ENCODE measurements around the gene CCDC134.
"Not testable (repeated sequence)": the region's sequence is repeated elsewhere in the genome, so short reads cannot be mapped to it uniquely, and the experiment has no call there.

CCDC134 gene

DNA sequence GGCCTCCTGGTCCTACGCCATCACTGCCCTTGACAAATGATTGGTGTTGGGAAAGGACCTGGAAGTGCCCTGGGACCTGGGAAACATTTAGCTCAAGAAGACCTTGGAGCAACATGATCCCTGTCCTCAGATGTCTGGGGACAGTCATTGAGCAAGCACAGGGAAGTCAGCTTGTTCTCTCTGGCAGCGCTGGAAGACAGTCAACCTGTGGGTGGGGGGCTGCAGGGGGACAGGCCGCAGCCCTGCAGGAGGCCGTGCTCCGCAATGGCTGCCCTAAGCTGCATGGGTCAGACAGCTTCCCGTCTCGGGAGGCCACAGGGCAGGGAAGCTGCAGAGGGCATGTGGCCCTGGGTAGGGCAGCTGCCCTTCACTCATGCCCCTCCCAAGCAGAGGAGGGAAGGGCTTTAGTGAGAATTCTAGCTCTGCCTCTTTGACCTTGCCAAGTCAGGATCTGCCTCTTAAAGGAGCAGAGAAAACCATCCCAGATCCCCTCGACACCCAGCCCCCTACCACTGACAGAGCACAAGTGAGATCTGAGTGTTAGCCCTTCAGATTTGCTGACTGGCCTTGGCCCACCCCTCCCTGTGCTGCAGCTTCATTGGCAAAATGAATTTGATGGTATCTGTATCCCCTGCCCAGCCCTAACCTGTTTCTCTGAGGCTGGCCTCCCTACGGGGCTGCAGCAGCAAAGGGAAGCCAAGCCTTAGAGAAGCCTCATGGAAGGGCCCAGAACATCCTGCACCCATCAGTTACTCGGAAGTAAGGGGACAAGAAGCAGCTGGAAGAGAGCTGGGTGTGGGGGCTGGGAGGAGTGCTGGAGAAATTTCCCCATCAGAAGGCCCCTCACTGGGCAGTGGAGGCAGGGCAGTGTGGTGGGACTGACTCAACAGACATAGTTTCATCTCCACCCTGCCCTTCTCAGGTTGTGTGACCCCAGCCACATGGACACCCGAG is 26.2 kb downstream of the CCDC134 start:
- Histone ChIP-seq H3K27me3 (replicated peaks; ENCODE audit: control insufficient read depth, insufficient read depth, low read length) (no peaks in the 10 kb centered on the region), H3K4me1 (ENCODE audit: control insufficient read depth, insufficient read depth, low read length) (peaks cover 30% of the 10 kb centered on the region), H3K4me3 (ENCODE audit: low read length) (no peak overlapping the region), H3K9ac (ENCODE audit: low read length) (no peak overlapping the region), H3K9me3 (ENCODE audit: control insufficient read depth, low read length) (no peaks in the 10 kb centered on the region), H3K36me3 (ENCODE audit: control insufficient read depth, insufficient read depth, low read length, severe bottlenecking) (no peaks in the 10 kb centered on the region)
- peak; percentile 25 for DNase-seq (ENCODE audit: low read depth)

DNA sequence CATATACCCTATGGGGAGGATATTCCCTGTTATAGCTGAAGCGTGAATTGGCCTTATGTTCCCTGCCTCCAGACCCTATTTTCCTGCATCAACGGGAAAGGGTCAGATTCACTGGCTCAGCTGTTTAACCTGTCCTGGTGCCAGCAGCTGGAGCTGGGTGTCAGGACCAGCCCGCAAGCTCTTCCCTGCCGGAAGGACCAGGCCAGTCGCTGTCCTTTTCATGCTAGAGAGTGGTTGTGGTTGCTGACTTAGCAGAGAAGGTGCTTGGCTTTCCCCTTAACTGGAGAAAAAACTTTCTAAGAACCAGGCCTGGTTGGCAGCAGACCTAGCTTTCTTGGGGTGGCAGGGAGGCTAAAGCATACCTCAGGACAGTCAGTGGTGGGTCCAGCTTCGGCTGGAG is 27.2 kb downstream of the CCDC134 start:
- Histone ChIP-seq H3K9me3 (ENCODE audit: control insufficient read depth, low read length) (no peaks in the 10 kb centered on the region), H3K4me1 (ENCODE audit: control insufficient read depth, insufficient read depth, low read length) (peaks cover 33% of the 10 kb centered on the region), H3K9ac (ENCODE audit: low read length) (no peak overlapping the region), H3K27me3 (replicated peaks; ENCODE audit: control insufficient read depth, insufficient read depth, low read length) (no peaks in the 10 kb centered on the region), H3K4me3 (ENCODE audit: low read length) (no peak overlapping the region), H3K36me3 (ENCODE audit: control insufficient read depth, insufficient read depth, low read length, severe bottlenecking) (no peaks in the 10 kb centered on the region)
- no peak for DNase-seq (ENCODE audit: low read depth)

DNA sequence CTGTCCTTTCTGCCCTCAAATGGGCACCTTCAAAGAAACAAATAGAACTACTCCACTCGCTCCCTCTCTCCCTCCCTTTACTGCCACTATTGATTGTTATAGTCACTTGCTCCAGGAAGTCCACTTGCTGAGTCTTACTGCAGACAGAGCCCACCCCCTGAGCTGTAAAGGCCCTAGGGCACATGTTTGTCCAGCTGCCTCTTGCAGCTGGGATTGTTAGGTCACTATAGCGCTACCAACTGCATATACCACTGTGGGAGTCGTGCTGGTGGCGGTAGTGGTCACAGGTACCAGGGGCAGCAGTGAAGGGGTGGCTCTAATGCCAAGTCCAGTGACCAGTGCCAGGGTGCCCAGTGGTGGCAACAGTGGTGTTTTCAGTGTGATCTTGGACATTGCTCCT is 28.0 kb downstream of the CCDC134 start:
- no peak overlapping the region for H3K4me3 ChIP-seq (ENCODE audit: low read length)
- DNase-seq (ENCODE audit: low read depth), result no peak

DNA sequence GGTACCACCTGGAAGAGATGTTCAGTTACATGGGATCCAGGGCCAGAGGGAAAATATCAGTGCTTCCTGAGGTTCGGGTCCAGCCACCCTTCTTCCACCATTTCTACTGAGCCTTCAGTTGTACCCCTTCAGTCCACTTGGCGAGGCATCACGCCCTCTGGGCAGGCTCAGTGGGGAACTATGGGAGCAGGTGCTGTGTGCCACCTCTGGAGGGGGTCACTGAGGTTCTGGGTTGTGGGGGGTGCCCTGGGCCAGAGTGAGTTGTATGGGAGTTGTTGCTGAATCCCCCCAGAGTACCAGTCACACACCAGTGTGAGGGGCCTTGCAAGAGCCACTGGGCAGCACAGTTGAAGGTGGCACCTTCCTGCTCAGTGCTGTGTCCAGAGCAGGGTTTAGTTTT is 29.7 kb downstream of the CCDC134 start:
- H3K9ac ChIP-seq (ENCODE audit: low read length), result no peak overlapping the region
- no peaks in the 10 kb centered on the region for H3K9me3 ChIP-seq (ENCODE audit: control insufficient read depth, low read length)
- H3K36me3 ChIP-seq (ENCODE audit: control insufficient read depth, insufficient read depth, low read length, severe bottlenecking), result no peaks in the 10 kb centered on the region
- H3K27me3 ChIP-seq (replicated peaks; ENCODE audit: control insufficient read depth, insufficient read depth, low read length), result no peaks in the 10 kb centered on the region
- no peak for DNase-seq (ENCODE audit: low read depth)
- H3K4me1 ChIP-seq (ENCODE audit: control insufficient read depth, insufficient read depth, low read length), result peaks cover 36% of the 10 kb centered on the region
- H3K4me3 ChIP-seq (ENCODE audit: low read length), result no peak overlapping the region

More for the DNA sequence above, 28.0 kb downstream of the CCDC134 start:
- Histone ChIP-seq H3K4me1 (ENCODE audit: control insufficient read depth, insufficient read depth, low read length) (peaks cover 33% of the 10 kb centered on the region), H3K9ac (ENCODE audit: low read length) (no peak overlapping the region), H3K9me3 (ENCODE audit: control insufficient read depth, low read length) (no peaks in the 10 kb centered on the region), H3K36me3 (ENCODE audit: control insufficient read depth, insufficient read depth, low read length, severe bottlenecking) (no peaks in the 10 kb centered on the region), H3K27me3 (replicated peaks; ENCODE audit: control insufficient read depth, insufficient read depth, low read length) (no peaks in the 10 kb centered on the region)

DNA sequence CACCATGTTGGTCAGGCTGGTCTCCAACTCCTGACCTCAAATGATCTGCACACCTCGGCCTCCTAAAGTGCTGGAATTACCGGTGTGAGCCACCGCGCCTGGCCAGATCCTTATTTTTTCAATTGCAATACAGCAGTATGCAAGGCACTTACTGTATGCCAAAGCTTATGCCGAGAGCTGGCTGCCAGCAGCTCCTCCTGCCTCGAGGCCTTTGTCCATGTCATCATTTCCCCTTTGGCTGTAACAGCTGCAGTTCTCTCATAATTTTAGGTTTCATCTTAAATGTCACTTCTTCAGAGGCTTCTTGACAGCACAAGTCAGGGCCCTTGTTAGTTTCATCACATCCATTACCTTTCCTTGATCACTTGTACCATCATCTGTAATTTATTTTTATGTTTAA is 30.9 kb downstream of the CCDC134 start:
- Histone ChIP-seq H3K4me1 (ENCODE audit: control insufficient read depth, insufficient read depth, low read length) (peaks cover 24% of the 10 kb centered on the region), H3K36me3 (ENCODE audit: control insufficient read depth, insufficient read depth, low read length, severe bottlenecking) (peaks cover 7% of the 10 kb centered on the region), H3K9ac (ENCODE audit: low read length) (peak overlapping the region; percentile 90), H3K27me3 (replicated peaks; ENCODE audit: control insufficient read depth, insufficient read depth, low read length) (no peaks in the 10 kb centered on the region), H3K4me3 (ENCODE audit: low read length) (no peak overlapping the region), H3K9me3 (ENCODE audit: control insufficient read depth, low read length) (no peaks in the 10 kb centered on the region)
- DNase-seq (ENCODE audit: low read depth), result peak; percentile 39

DNA sequence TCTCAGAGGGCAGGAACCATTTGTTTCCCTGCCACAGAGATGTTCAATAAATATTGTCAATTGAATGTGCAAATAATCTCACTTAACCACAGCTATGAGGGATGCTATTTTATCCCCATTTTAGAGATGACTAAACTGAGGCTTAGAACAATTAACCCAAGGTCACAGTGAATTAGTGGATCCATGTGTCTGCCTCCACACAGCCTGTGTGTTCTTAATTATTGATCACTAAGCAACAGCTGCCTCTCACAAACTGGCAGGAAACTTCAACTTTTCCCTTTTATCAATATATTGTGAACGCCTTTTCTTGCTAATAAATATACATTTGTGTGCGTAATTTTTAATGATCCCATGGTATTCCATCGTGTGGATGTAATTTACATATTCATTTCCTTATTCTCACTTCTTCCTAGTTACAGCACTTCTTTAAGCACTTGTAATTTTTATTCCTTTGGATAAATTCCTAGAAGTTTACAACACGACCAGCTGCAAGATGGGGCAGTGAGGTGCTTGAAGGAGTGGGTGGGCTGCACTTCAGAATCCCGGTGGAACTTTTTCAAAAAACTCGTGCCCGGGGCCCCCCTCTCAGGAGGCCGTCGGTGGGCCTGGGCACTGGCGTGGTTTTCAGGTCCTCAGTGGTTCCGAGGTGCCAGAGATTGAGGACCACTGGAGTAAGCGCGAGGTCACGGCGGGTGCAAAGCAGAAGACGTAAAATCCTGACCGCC is 31.5 kb downstream of the CCDC134 start:
- peak overlapping the region; percentile 89 for H3K4me3 ChIP-seq (ENCODE audit: low read length)
- no peaks in the 10 kb centered on the region for H3K9me3 ChIP-seq (ENCODE audit: control insufficient read depth, low read length)
- H3K36me3 ChIP-seq (ENCODE audit: control insufficient read depth, insufficient read depth, low read length, severe bottlenecking), result peaks cover 13% of the 10 kb centered on the region
- no peaks in the 10 kb centered on the region for H3K27me3 ChIP-seq (replicated peaks; ENCODE audit: control insufficient read depth, insufficient read depth, low read length)
- DNase-seq (ENCODE audit: low read depth), result no peak
- peak overlapping the region; percentile 90 for H3K9ac ChIP-seq (ENCODE audit: low read length)
- peaks cover 18% of the 10 kb centered on the region for H3K4me1 ChIP-seq (ENCODE audit: control insufficient read depth, insufficient read depth, low read length)

DNA sequence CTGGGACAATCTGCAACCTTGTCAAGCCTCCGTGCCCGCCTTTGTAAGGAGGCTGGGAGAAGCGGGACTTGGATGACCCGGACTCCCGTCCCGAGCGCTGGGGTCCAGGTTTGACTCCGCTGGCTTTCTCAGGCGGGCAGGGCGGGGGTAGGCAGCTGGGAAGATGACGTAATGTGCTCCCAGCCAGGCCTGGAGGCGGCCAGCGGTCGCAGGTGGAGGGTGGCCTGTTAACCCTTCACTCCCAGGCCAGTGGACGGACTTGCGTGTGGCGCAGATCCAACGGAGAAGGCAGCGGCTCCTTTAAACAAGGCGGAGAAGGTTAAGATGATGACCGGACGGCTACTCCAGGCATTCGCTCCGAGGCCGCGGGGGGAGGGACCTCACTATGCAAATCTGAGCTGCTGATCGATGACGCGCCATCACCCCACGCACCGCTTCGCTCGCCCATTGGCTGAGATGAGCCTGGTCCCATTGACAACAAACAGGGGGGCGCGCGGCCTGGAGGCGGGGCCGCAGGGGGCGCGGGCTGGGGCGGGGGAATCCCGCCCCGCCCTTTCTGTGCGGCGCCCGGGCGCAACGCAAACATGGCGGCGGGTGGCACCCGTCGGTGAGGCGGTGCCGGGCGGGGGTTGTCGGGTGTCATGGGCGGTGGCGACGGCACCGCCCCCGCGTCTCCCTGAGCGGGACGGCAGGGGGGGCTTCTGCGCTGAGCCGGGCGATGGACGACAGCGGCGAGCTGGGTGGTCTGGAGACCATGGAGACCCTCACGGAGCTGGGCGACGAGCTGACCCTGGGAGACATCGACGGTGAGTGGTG is 32.3 kb downstream of the CCDC134 start, which contains the start of gene SREBF2:
Gene SREBF2, plus strand, starts transcription at position 553 of the 816 bp plus-strand sequence. Its CDS starts 166 bp downstream, at position 719.
- H3K4me1 ChIP-seq (ENCODE audit: control insufficient read depth, insufficient read depth, low read length), result peaks cover 14% of the 10 kb centered on the region
- no peaks in the 10 kb centered on the region for H3K27me3 ChIP-seq (replicated peaks; ENCODE audit: control insufficient read depth, insufficient read depth, low read length)

DNA sequence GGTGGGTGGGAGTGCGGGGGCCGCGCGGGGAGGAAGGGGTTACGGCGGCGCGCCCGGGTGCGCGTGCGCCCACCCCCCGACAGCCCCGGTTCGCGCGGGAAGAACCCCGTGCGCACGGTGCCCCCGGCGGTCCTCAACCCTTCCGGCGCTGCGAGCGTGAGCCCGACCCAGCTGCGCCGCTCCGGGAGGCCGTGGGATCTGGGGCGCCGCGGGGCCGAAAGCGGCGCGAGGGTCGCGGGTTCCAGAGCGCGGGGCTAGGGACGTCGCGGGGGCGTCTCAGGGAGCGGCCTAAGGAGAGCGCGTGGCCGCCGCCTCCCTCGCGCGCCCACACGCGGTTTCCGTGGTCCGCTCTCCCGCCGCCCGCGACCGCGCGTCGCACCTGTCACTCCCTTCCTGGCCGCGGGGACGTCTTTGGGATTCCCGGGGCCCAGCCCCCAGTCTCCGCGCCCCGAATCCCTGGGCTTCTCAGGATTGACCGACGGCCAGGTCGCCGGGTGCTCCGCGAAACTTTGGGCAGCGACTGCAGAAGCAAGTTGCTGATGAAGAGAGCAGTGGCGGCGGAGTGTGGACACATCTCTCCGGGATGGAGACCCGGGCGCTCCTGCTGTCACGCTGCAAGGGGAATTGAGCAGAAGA is 33.0 kb downstream of the CCDC134 start:
- Histone ChIP-seq H3K9me3 (ENCODE audit: control insufficient read depth, low read length) (no peaks in the 10 kb centered on the region), H3K36me3 (ENCODE audit: control insufficient read depth, insufficient read depth, low read length, severe bottlenecking) (peaks cover 13% of the 10 kb centered on the region), H3K27me3 (replicated peaks; ENCODE audit: control insufficient read depth, insufficient read depth, low read length) (no peaks in the 10 kb centered on the region), H3K4me1 (ENCODE audit: control insufficient read depth, insufficient read depth, low read length) (peaks cover 14% of the 10 kb centered on the region), H3K4me3 (ENCODE audit: low read length) (peak overlapping the region; percentile 89), H3K9ac (ENCODE audit: low read length) (peak overlapping the region; percentile 90)
- DNase-seq (ENCODE audit: low read depth), result peak; percentile 71

More for the DNA sequence above, 32.3 kb downstream of the CCDC134 start, which contains the start of gene SREBF2:
- Histone ChIP-seq H3K9me3 (ENCODE audit: control insufficient read depth, low read length) (no peaks in the 10 kb centered on the region), H3K4me3 (ENCODE audit: low read length) (peak within 1 kb of the TSS; percentile 89), H3K36me3 (ENCODE audit: control insufficient read depth, insufficient read depth, low read length, severe bottlenecking) (peaks cover 13% of the 10 kb centered on the region), H3K9ac (ENCODE audit: low read length) (peak within 1 kb of the TSS; percentile 90)
- peak; percentile 100 for DNase-seq (ENCODE audit: low read depth)

DNA sequence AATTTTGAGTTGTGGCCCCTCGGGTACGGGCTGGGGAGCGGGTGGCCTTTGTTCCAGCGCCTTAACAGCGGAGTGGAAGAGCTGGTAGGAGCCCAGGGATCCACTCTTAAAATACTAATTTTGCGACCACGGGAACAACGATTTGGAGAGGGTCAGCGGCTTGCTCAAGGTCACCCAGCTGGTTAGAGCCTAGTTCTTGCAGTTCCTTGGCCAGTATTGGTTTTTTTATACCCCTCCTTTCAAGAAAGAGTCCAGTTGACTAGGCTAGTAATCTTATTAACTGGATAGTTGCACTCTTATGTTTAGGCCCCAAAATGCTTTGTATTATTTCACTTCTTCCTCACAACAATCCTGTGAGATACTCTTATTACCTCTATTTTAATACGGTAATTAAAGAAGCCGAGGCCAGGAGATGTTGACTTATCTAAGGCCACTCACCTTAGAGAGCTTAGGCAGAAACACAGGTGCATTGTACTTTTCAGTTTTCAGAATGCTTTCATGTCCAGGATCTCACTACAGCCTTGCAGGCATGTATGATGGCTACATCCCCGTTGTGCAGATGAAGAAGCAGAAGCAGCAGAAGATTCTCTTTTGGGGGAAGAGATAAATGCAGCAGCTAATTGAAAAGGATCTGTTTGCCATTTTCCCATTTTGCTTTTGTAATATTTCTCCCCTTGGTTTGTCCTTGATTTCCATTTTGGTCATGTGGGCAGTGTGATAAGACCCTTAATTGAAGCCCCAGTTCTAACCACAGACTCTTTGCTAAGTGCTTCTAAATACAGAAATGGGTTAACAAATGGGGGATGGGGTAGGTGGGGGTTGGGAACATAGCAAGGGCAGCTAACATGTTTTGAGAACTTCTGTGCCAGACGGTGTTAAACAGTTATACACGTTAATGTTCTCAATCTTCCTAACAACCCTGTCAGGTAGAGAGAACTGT is 33.8 kb downstream of the CCDC134 start:
- Histone ChIP-seq H3K27me3 (replicated peaks; ENCODE audit: control insufficient read depth, insufficient read depth, low read length) (no peaks in the 10 kb centered on the region), H3K4me3 (ENCODE audit: low read length) (peak overlapping the region; percentile 89), H3K9ac (ENCODE audit: low read length) (peak overlapping the region; percentile 90), H3K9me3 (ENCODE audit: control insufficient read depth, low read length) (no peaks in the 10 kb centered on the region), H3K36me3 (ENCODE audit: control insufficient read depth, insufficient read depth, low read length, severe bottlenecking) (peaks cover 13% of the 10 kb centered on the region), H3K4me1 (ENCODE audit: control insufficient read depth, insufficient read depth, low read length) (peaks cover 14% of the 10 kb centered on the region)
- peak; percentile 25 for DNase-seq (ENCODE audit: low read depth)

DNA sequence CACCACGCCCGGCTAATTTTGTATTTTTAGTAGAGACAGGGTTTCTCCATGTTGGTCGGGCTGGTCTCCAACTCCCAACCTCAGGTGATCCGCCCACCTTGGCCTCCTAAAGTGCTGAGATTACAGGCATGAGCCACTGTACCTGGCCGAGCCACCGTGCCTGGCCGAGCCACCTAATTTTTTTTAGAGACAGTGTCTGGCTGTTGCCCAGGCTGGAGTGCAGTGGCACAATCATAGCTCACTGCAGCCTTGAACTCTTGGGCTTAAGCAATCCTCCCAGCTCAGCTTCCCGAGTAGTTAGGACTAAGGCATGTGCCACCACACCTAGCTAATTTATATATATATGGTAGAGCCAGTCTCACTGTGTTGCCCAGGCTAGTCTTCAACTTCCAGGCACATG is 35.0 kb downstream of the CCDC134 start:
- H3K4me3 ChIP-seq (ENCODE audit: low read length); H3K9me3 ChIP-seq (ENCODE audit: control insufficient read depth, low read length): not testable (repeated sequence)
- peaks cover 13% of the 10 kb centered on the region for H3K36me3 ChIP-seq (ENCODE audit: control insufficient read depth, insufficient read depth, low read length, severe bottlenecking)

More for the DNA sequence above, 35.0 kb downstream of the CCDC134 start:
- H3K4me1 ChIP-seq (ENCODE audit: control insufficient read depth, insufficient read depth, low read length), result peaks cover 14% of the 10 kb centered on the region
- not testable (repeated sequence) for H3K9ac ChIP-seq (ENCODE audit: low read length); H3K27me3 ChIP-seq (replicated peaks; ENCODE audit: control insufficient read depth, insufficient read depth, low read length); DNase-seq (ENCODE audit: low read depth)
